Stimulated activated CD8-positive, alpha-beta memory T cell treated with anti-CD3 and anti-CD28 coated beads, Interleukin-12 subunit alpha, Interleukin-12 subunit beta, amount 100 ng/mL, for 1 hour (primary cell): Measurements from ENCODE around the gene GPR22.

ENCODE experiments used
- DNase-seq: peaks from one replicate; pipeline ENCODE4 v3.0.0-alpha.2; 2020; ENCODE audit warnings: low read depth

The GPR22 gene

GRCh38 chr7:107469929-107470328 lies at the start of gene GPR22:
Gene GPR22, plus strand, starts transcription at chr7:107470057. Its CDS starts 4,004 bp downstream, at chr7:107474061.
- no peak for DNase-seq

GRCh38 chr7:107427462-107427861 lies 42.4 kb upstream of the GPR22 start:
- no peak for DNase-seq

GRCh38 chr7:107428642-107429041 lies 41.2 kb upstream of the GPR22 start:
- DNase-seq = no peak

- no peak for DNase-seq
Observed at GRCh38 chr7:107430057-107430456, 39.8 kb upstream of the GPR22 start.

- no peak for DNase-seq
Observed at GRCh38 chr7:107432261-107432660, 37.6 kb upstream of the GPR22 start.

- no peak for DNase-seq
Observed at GRCh38 chr7:107435749-107436148, 34.1 kb upstream of the GPR22 start.

- DNase-seq = no peak
Observed at GRCh38 chr7:107439025-107439424, 30.8 kb upstream of the GPR22 start.

GRCh38 chr7:107441581-107442422 lies 28.1 kb upstream of the GPR22 start:
- no peak for DNase-seq

- no peak for DNase-seq
Observed at GRCh38 chr7:107442678-107443077, 27.2 kb upstream of the GPR22 start.

- no peak for DNase-seq
Observed at GRCh38 chr7:107446531-107446930, 23.3 kb upstream of the GPR22 start.

GRCh38 chr7:107446988-107447387 lies 22.9 kb upstream of the GPR22 start:
- DNase-seq = no peak

GRCh38 chr7:107450970-107451369 lies 18.9 kb upstream of the GPR22 start:
- DNase-seq = no peak

- DNase-seq = no peak
Observed at GRCh38 chr7:107453388-107453787, 16.5 kb upstream of the GPR22 start.

GRCh38 chr7:107461938-107462533 lies 7.8 kb upstream of the GPR22 start:
- DNase-seq = no peak

GRCh38 chr7:107463139-107464078 lies 6.4 kb upstream of the GPR22 start:
- peak; percentile 18 for DNase-seq

GRCh38 chr7:107464666-107465226 lies 5.1 kb upstream of the GPR22 start:
- DNase-seq = no peak

- DNase-seq = no peak
Observed at GRCh38 chr7:107467972-107468371, 1.9 kb upstream of the GPR22 start.

GRCh38 chr7:107468824-107469223 lies 1.0 kb upstream of the GPR22 start:
- no peak for DNase-seq

GRCh38 chr7:107471292-107472070 lies 1.6 kb downstream of the GPR22 start:
- DNase-seq = no peak

GRCh38 chr7:107472116-107472515 lies 2.3 kb downstream of the GPR22 start:
- no peak for DNase-seq

GRCh38 chr7:107474104-107474521 lies 4.3 kb downstream of the GPR22 start:
- DNase-seq = no peak
